CD14-positive monocyte (primary cell): ENCODE measurements around the gene LRP1B. TPM values are rescaled to one million over a fixed set of nuclear protein-coding genes. Genes with fewer than 3 reads are reported as not detected.

Source experiments
- DNase-seq, 3 donors: peaks; one replicate each; pipeline ENCODE4 v3.0.0-alpha.2; 2011 to 2022
- H2AFZ ChIP-seq: 2 replicates; pipeline ENCODE4 v1.6.0; 2012; ENCODE audit warnings: mild to moderate bottlenecking, low read depth, low read length, inconsistent platforms; ENCODE audit not compliant: insufficient read depth, poor library complexity, severe bottlenecking
- H3K27ac ChIP-seq, 2 donors: 1 replicate in 1 of 2; 2 replicates in 1 of 2; pipeline ENCODE4 v1.5.1; 2012 to 2013; ENCODE audit warnings: low read length in 2 of 2, control low read depth in 1 of 2, inconsistent platforms in 1 of 2, low read depth in 1 of 2, mild to moderate bottlenecking in 1 of 2
- H3K27me3 ChIP-seq, 2 donors: one replicate each; pipeline versions ENCODE4 v1.6.0 to v1.6.1; 2011 to 2013; ENCODE audit warnings: low read length in 2 of 2; ENCODE audit not compliant: control insufficient read depth in 2 of 2, insufficient read depth in 2 of 2
- H3K36me3 ChIP-seq, 2 donors: replicated peaks in 1 of 2; 1 replicate in 1 of 2; 2 replicates in 1 of 2; pipeline versions ENCODE4 v1.5.1 to v1.6.1; 2012 to 2013; ENCODE audit warnings: low read length in 2 of 2, control low read depth in 1 of 2, inconsistent platforms in 1 of 2, mild to moderate bottlenecking in 1 of 2; ENCODE audit not compliant: insufficient read depth in 2 of 2, control insufficient read depth in 1 of 2
- H3K4me1 ChIP-seq, 2 donors: 1 replicate in 1 of 2; 2 replicates in 1 of 2; pipeline versions ENCODE4 v1.5.1 to v1.6.1; 2012 to 2013; ENCODE audit warnings: low read length in 2 of 2, control low read depth in 1 of 2, inconsistent platforms in 1 of 2, mild to moderate bottlenecking in 1 of 2, moderate library complexity in 1 of 2; ENCODE audit not compliant: insufficient read depth in 2 of 2, control insufficient read depth in 1 of 2
- H3K4me2 ChIP-seq: replicated peaks from 2 replicates; pipeline ENCODE3; 2012; ENCODE audit warnings: low read length, moderate library complexity, mild to moderate bottlenecking; ENCODE audit not compliant: poor library complexity, severe bottlenecking; ENCODE audit errors: extremely low read depth
- H3K4me3 ChIP-seq, 3 experiments: fragments of 200-600 bp in 1 of 3; sonication (generic) in 1 of 3; replicated peaks in 1 of 3; 1 replicate in 2 of 3; 2 replicates in 1 of 3; pipeline ENCODE4 v1.5.1; 2011 to 2013; ENCODE audit warnings: low read length in 3 of 3, mild to moderate bottlenecking in 3 of 3, control low read depth in 2 of 3, low read depth in 2 of 3, inconsistent platforms in 1 of 3, moderate library complexity in 1 of 3
- H3K79me2 ChIP-seq: 2 replicates; pipeline ENCODE4 v1.6.0; 2012; ENCODE audit warnings: mild to moderate bottlenecking, control low read depth, inconsistent platforms, low read length, moderate library complexity; ENCODE audit not compliant: insufficient read depth
- H3K9ac ChIP-seq: 2 replicates; pipeline ENCODE4 v1.6.0; 2017; ENCODE audit warnings: low read length, mild to moderate bottlenecking; ENCODE audit not compliant: insufficient read depth, poor library complexity, severe bottlenecking
- H3K9me3 ChIP-seq, 2 donors: replicated peaks in 1 of 2; 1 replicate in 1 of 2; 2 replicates in 1 of 2; pipeline versions ENCODE4 v1.5.1 to v1.6.1; 2012 to 2013; ENCODE audit warnings: low read length in 2 of 2, control low read depth in 1 of 2; ENCODE audit not compliant: control insufficient read depth in 1 of 2, insufficient read depth in 1 of 2
- H4K20me1 ChIP-seq: 2 replicates; pipeline ENCODE4 v1.6.0; 2012; ENCODE audit warnings: mild to moderate bottlenecking, low read length, control low read depth, moderate library complexity; ENCODE audit not compliant: insufficient read depth
- H3K27ac Mint-ChIP-seq, 7 donors: one replicate each; pipeline ENCODE4 v1.8.0; 2020; ENCODE audit warnings: mild to moderate bottlenecking in 7 of 7, mixed read lengths in 7 of 7, moderate library complexity in 6 of 7, inconsistent platforms in 2 of 7
- H3K27me3 Mint-ChIP-seq, 3 donors: one replicate each; pipeline ENCODE4 v1.8.0; 2021 to 2022; ENCODE audit warnings: low read depth in 3 of 3, mild to moderate bottlenecking in 3 of 3, mixed read lengths in 3 of 3, moderate library complexity in 3 of 3, inconsistent platforms in 1 of 3
- H3K36me3 Mint-ChIP-seq, 2 donors: one replicate each; pipeline ENCODE4 v1.8.0; 2020; ENCODE audit warnings: mixed read lengths in 2 of 2, inconsistent platforms in 1 of 2, mild to moderate bottlenecking in 1 of 2
- H3K4me1 Mint-ChIP-seq: one replicate; pipeline ENCODE4 v1.8.0; 2020; ENCODE audit warnings: mild to moderate bottlenecking, mixed read lengths
- H3K4me3 Mint-ChIP-seq, 2 donors: one replicate each; pipeline ENCODE4 v1.8.0; 2020; ENCODE audit warnings: mild to moderate bottlenecking in 2 of 2, mixed read lengths in 2 of 2, moderate library complexity in 1 of 2
- H3K9me3 Mint-ChIP-seq, 7 donors: one replicate each; pipeline ENCODE4 v1.8.0; 2020 to 2022; ENCODE audit warnings: mixed read lengths in 7 of 7, mild to moderate bottlenecking in 6 of 7, moderate library complexity in 6 of 7, inconsistent platforms in 2 of 7
- WGBS: methylation state at CpG from one replicate; pipeline ENCODE4 v1.1.5; 2013; ENCODE audit warnings: missing lambda C conversion rate; ENCODE audit not compliant: insufficient coverage; 5-methylcytosine and 5-hydroxymethylcytosine counted together
- intact Hi-C, 2 donors: fragments of 100-400 bp; cut with micrococcal nuclease; formaldehyde crosslinking; loops; one replicate each; pipeline versions ENCODE4 v1.15.0 to v1.15.1; 2023
- polyA plus RNA-seq, 3 donors: library from polyadenylated mRNA; depleted of rRNA in 1 of 3; unstranded in 2 of 3; stranded (reverse) in 1 of 3; fragments of 300-500 nt in 2 of 3; fragments of >200 nt in 1 of 3; fragmentation: Illumina TruSeq in 2 of 3; gene quantifications; 1 replicate in 2 of 3; 2 replicates in 1 of 3; pipeline ENCODE4 v1.2.3, GENCODE V29; 2012 to 2021
- TF ChIP-seq, protein P1 (sequence below): fragments of 200-600 bp; IDR thresholded peaks from one replicate; pipeline ENCODE4 v1.8.0; 2022; ENCODE audit warnings: antibody characterized with exemption, mild to moderate bottlenecking

The LRP1B gene
- polyA plus RNA-seq, 3 donors, result not detected

GRCh38 chr2:140565756-140566155, 1565.1 kb downstream of the LRP1B start:
- Mint-ChIP-seq H3K4me3 (no peak overlapping the region), H3K4me1 (no peaks in the 10 kb centered on the region), H3K27me3 (no peaks in the 10 kb centered on the region), H3K36me3 (no peaks in the 10 kb centered on the region), H3K9me3 (peaks cover 0 to 12% (median 2%) of the 10 kb centered on the region in 7 donors), H3K27ac (no peak overlapping the region)
- WGBS, result 90% methylated on average over 2 of the region's 3 CpGs
- Histone ChIP-seq H3K27me3 (no peaks in the 10 kb centered on the region), H3K9me3 (peaks cover 0 to 17% of the 10 kb centered on the region in 2 donors), H4K20me1 (no peaks in the 10 kb centered on the region), H3K4me2 (no peak overlapping the region), H2AFZ (no peak overlapping the region), H3K36me3 (no peaks in the 10 kb centered on the region), H3K4me3 (no peak overlapping the region), H3K27ac (no peak overlapping the region), H3K79me2 (no peaks in the 10 kb centered on the region), H3K9ac (no peak overlapping the region), H3K4me1 (no peaks in the 10 kb centered on the region)
- intact Hi-C loops, result no loop called here
- no peak for DNase-seq
- TF ChIP-seq, protein P1, sequence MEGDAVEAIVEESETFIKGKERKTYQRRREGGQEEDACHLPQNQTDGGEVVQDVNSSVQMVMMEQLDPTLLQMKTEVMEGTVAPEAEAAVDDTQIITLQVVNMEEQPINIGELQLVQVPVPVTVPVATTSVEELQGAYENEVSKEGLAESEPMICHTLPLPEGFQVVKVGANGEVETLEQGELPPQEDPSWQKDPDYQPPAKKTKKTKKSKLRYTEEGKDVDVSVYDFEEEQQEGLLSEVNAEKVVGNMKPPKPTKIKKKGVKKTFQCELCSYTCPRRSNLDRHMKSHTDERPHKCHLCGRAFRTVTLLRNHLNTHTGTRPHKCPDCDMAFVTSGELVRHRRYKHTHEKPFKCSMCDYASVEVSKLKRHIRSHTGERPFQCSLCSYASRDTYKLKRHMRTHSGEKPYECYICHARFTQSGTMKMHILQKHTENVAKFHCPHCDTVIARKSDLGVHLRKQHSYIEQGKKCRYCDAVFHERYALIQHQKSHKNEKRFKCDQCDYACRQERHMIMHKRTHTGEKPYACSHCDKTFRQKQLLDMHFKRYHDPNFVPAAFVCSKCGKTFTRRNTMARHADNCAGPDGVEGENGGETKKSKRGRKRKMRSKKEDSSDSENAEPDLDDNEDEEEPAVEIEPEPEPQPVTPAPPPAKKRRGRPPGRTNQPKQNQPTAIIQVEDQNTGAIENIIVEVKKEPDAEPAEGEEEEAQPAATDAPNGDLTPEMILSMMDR, result no peak

DNA sequence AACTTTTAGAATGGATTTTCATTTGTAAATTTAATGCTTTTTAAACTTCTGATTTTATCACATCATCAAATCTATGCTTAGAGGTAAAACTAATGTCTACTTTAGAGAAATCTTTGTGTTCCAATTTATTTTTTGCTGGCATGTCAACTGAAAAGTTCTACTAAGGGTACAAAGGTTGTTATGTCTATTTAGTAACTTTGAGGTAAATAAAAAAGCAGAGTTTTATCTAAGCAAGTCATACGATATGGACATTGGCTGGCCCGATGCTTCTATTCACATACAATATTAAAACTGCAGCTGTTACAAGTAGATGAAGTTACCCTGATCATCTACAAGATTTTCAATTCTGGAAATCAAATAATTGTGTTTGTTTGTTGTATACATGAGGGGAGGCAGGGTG, 1575.1 kb downstream of the LRP1B start:
- TF ChIP-seq, protein P1, result no peak
- Histone ChIP-seq H3K9ac (no peak overlapping the region), H4K20me1 (no peaks in the 10 kb centered on the region), H2AFZ (no peak overlapping the region), H3K27me3 (no peaks in the 10 kb centered on the region), H3K4me3 (no peak overlapping the region), H3K9me3 (no peaks in the 10 kb centered on the region), H3K79me2 (no peaks in the 10 kb centered on the region), H3K36me3 (no peaks in the 10 kb centered on the region), H3K4me1 (no peaks in the 10 kb centered on the region), H3K4me2 (no peak overlapping the region), H3K27ac (no peak overlapping the region)
- no CpG with 5 or more reads among the region's 2 CpGs for WGBS
- no peak for DNase-seq
- H3K27me3 Mint-ChIP-seq, result no peaks in the 10 kb centered on the region
- H3K36me3 Mint-ChIP-seq, result no peaks in the 10 kb centered on the region
- peak overlapping the region in 1 of 7 donors; percentile 64 for H3K27ac Mint-ChIP-seq
- H3K4me1 Mint-ChIP-seq, result no peaks in the 10 kb centered on the region
- peaks cover 0 to 6% (median 0%) of the 10 kb centered on the region in 7 donors for H3K9me3 Mint-ChIP-seq
- intact Hi-C loops, result no loop called here
- no peak overlapping the region for H3K4me3 Mint-ChIP-seq
